Smooth muscle cell (in vitro differentiated cells): ENCODE data around the gene CIAO1. TPM values are rescaled to one million over a fixed set of nuclear protein-coding genes. Genes with fewer than 3 reads are reported as not detected.

Experiments
- DNase-seq: peaks from one replicate; lab custom pipeline; 2025; ENCODE audit not compliant: unreplicated experiment; lab: John Stamatoyannopoulos, UW
- H2AFZ ChIP-seq: fragments of 200-600 bp; sonication (generic); 2 replicates; pipeline ENCODE4 v1.6.0; 2016; ENCODE audit warnings: antibody characterized with exemption, low read depth, mild to moderate bottlenecking
- H3F3A ChIP-seq: fragments of 200-600 bp; sonication (generic); 2 replicates; pipeline ENCODE4 v1.6.0; 2017; ENCODE audit warnings: antibody characterized with exemption, low read depth
- H3K27ac ChIP-seq: fragments of 200-600 bp; sonication (generic); 2 replicates; pipeline ENCODE4 v1.5.1; 2016; ENCODE audit warnings: low read depth, mild to moderate bottlenecking
- H3K27me3 ChIP-seq: fragments of 200-600 bp; sonication (generic); 2 replicates; pipeline ENCODE4 v1.6.1; 2016; ENCODE audit warnings: low read depth, mild to moderate bottlenecking
- H3K36me3 ChIP-seq: fragments of 200-600 bp; sonication (generic); 2 replicates; pipeline ENCODE4 v1.5.1; 2016; ENCODE audit warnings: low read depth
- H3K4me1 ChIP-seq: fragments of 200-600 bp; sonication (generic); 2 replicates; pipeline ENCODE4 v1.5.1; 2016; ENCODE audit warnings: low read depth
- H3K4me2 ChIP-seq: fragments of 200-600 bp; sonication (generic); 2 replicates; pipeline ENCODE4 v1.6.0; 2016; ENCODE audit warnings: mild to moderate bottlenecking
- H3K4me3 ChIP-seq: fragments of 200-600 bp; sonication (generic); 2 replicates; pipeline ENCODE4 v1.5.1; 2016; ENCODE audit warnings: mild to moderate bottlenecking
- H3K79me2 ChIP-seq: fragments of 200-600 bp; sonication (generic); 2 replicates; pipeline ENCODE4 v1.6.0; 2016; ENCODE audit warnings: low read depth, mild to moderate bottlenecking
- H3K9ac ChIP-seq: fragments of 200-600 bp; sonication (generic); 2 replicates; pipeline ENCODE4 v1.6.0; 2016; ENCODE audit warnings: low read depth
- H3K9me3 ChIP-seq: fragments of 200-600 bp; sonication (generic); replicated peaks from 2 replicates; pipeline ENCODE4 v1.5.1; 2016; ENCODE audit warnings: low read depth
- H4K20me1 ChIP-seq: fragments of 200-600 bp; sonication (generic); 2 replicates; pipeline ENCODE4 v1.6.0; 2016; ENCODE audit warnings: low read depth
- CTCF ChIP-seq: fragments of 200-600 bp; sonication (generic); IDR thresholded peaks from 2 replicates; pipeline ENCODE4 v1.5.1; 2017; ENCODE audit warnings: borderline replicate concordance, mild to moderate bottlenecking, antibody characterized with exemption; ENCODE audit not compliant: insufficient read depth, poor library complexity, severe bottlenecking
- WGBS: methylation state at CpG from one replicate; pipeline ENCODE4 v1.1.7; 2016; ENCODE audit warnings: low lambda C conversion rate; 5-methylcytosine and 5-hydroxymethylcytosine counted together
- polyA plus RNA-seq: library from polyadenylated mRNA; unstranded; fragments of >200 nt; fragmentation: Nextera tagmentation; extraction: Ambion mirVana; gene quantifications from 2 replicates; pipeline ENCODE4 v1.2.1, GENCODE V29; 2016
- total RNA-seq: library from RNA; depleted of rRNA; stranded (reverse); fragments of >200 nt; gene quantifications from 2 replicates; pipeline ENCODE4 v1.2.3, GENCODE V29; 2014

The CIAO1 gene
- total and polyA plus RNA-seq, 2 experiments from 2014 or later: 48.6 to 56.2 TPM

- H3K27ac ChIP-seq: peak overlapping the region; percentile 83
- H3F3A ChIP-seq: peaks cover 16% of the 10 kb centered on the region
- no peaks in the 10 kb centered on the region for H3K27me3 ChIP-seq
- peaks cover 7% of the 10 kb centered on the region for H3K4me1 ChIP-seq
- no peak overlapping the region for H3K9ac ChIP-seq
- no peak overlapping the region for H3K4me2 ChIP-seq
- TF ChIP-seq CTCF: no peak
- peaks cover 70% of the 10 kb centered on the region for H3K79me2 ChIP-seq
- H3K9me3 ChIP-seq: no peaks in the 10 kb centered on the region
- 97% methylated on average over 5 of the region's 5 CpGs for WGBS
- no peak for DNase-seq
- H3K4me3 ChIP-seq: no peak overlapping the region
- H4K20me1 ChIP-seq: peaks cover 64% of the 10 kb centered on the region
- H2AFZ ChIP-seq: no peak overlapping the region
- no peaks in the 10 kb centered on the region for H3K36me3 ChIP-seq
Measured at GRCh38 chr2:96259497-96259921, 6.5 kb upstream of the CIAO1 start.

GRCh38 chr2:96260387-96261260 is 5.4 kb upstream of the CIAO1 start:
- H2AFZ ChIP-seq: no peak overlapping the region
- H3K4me3 ChIP-seq: no peak overlapping the region
- no peaks in the 10 kb centered on the region for H3K9me3 ChIP-seq
- no peaks in the 10 kb centered on the region for H3K27me3 ChIP-seq
- peaks cover 10% of the 10 kb centered on the region for H3K4me1 ChIP-seq
- no peaks in the 10 kb centered on the region for H3K36me3 ChIP-seq
- TF ChIP-seq CTCF: peak; percentile 23
- WGBS: 45% methylated on average over 10 of the region's 10 CpGs
- H3K27ac ChIP-seq: peak overlapping the region; percentile 83
- peaks cover 81% of the 10 kb centered on the region for H3K79me2 ChIP-seq
- no peak overlapping the region for H3K9ac ChIP-seq
- H3K4me2 ChIP-seq: peak overlapping the region; percentile 59
- DNase-seq: no peak
- peaks cover 73% of the 10 kb centered on the region for H4K20me1 ChIP-seq
- H3F3A ChIP-seq: peaks cover 16% of the 10 kb centered on the region

- 89% methylated on average over 6 of the region's 6 CpGs for WGBS
- no peak overlapping the region for H2AFZ ChIP-seq
- H3K36me3 ChIP-seq: no peaks in the 10 kb centered on the region
- no peak overlapping the region for H3K4me2 ChIP-seq
- peaks cover 74% of the 10 kb centered on the region for H3K79me2 ChIP-seq
- H3K4me3 ChIP-seq: no peak overlapping the region
- no peaks in the 10 kb centered on the region for H3K27me3 ChIP-seq
- H3K4me1 ChIP-seq: peaks cover 10% of the 10 kb centered on the region
- DNase-seq: no peak
- peak overlapping the region; percentile 83 for H3K27ac ChIP-seq
- no peak overlapping the region for H3K9ac ChIP-seq
- no peak for TF ChIP-seq CTCF
- peaks cover 73% of the 10 kb centered on the region for H4K20me1 ChIP-seq
- peaks cover 16% of the 10 kb centered on the region for H3F3A ChIP-seq
- H3K9me3 ChIP-seq: no peaks in the 10 kb centered on the region
Measured at GRCh38 chr2:96261328-96262003, 4.6 kb upstream of the CIAO1 start.
